Measurements from ENCODE around the gene CEP104.

DNA sequence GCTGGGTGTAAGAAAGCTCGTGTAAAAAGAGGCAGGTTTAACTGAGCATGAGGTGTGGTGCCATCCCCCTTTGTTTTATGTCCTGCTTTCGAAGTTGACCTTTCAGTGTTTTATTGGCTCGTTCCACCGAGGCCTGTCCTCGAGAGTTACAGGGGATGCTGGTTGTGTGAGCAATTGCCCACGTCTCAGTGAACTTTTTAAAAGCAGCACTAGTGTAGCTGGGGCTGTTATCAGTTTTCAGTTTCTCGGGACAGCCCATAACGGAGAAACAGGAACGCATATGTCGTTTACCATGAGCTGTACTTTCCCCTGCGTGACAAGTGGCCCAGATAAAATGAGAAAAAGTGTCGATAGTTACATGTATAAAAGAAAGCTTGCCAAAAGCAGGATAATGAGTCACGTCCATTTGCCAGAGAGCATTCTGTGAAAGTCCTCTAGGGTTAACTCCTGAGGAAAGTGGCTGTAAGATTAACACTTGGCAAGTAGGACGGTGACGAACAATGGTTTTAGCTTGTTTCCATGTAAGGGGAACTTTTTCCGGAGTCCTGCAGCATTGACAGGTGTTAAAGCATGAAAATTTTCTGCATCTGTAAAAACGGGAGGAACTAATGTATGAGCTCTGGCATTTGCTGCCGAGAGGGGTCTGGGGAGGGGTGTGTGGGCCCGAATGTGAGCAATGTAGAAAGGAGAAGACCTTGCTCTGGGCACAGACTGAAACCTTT, 52.9 kb downstream of the CEP104 start:
- no peak for TF ChIP-seq ZNF8 (CRISPR knock-in tag; IDR thresholded peaks at IDR 0.05)
- no peak for TF ChIP-seq BACH2 (CRISPR knock-in tag; IDR thresholded peaks at IDR 0.05; ENCODE audit: borderline replicate concordance)
- no peak for TF ChIP-seq TCF4 (CRISPR knock-in tag; IDR thresholded peaks at IDR 0.05; ENCODE audit: borderline replicate concordance)
